Kidney (tissue), 14 donors: ENCODE measurements around the gene ABCC9. TPM values are rescaled to one million over a fixed set of nuclear protein-coding genes. Genes with fewer than 3 reads are reported as not detected.

Experiments
- DNase-seq, 5 donors: peaks; one replicate each; pipeline ENCODE4 v3.0.0-alpha.2; 2013 to 2020
- FAIRE-seq: peaks from 2 replicates; lab custom pipeline; 2012; peaks lifted over from hg19 to GRCh38; lab: Jason Lieb, UNC
- H3K27ac ChIP-seq, 2 donors: one replicate each; pipeline ENCODE4 v1.7.0; 2013; ENCODE audit warnings: low read depth in 2 of 2, low read length in 2 of 2, inconsistent platforms in 1 of 2
- H3K27me3 ChIP-seq: one replicate; pipeline ENCODE4 v1.7.1; 2013; ENCODE audit warnings: low read length, inconsistent platforms; ENCODE audit not compliant: control insufficient read depth, insufficient read depth
- H3K36me3 ChIP-seq, 3 donors: one replicate each; pipeline versions ENCODE4 v1.7.0 to v1.7.1; 2013; ENCODE audit warnings: low read length in 3 of 3, control low read depth in 1 of 3, inconsistent platforms in 1 of 3; ENCODE audit not compliant: insufficient read depth in 3 of 3, control insufficient read depth in 2 of 3
- H3K4me1 ChIP-seq, 3 donors: one replicate each; pipeline versions ENCODE4 v1.7.0 to v1.7.1; 2013; ENCODE audit warnings: low read length in 3 of 3, inconsistent platforms in 1 of 3, low read depth in 1 of 3; ENCODE audit not compliant: control insufficient read depth in 2 of 3, insufficient read depth in 2 of 3
- H3K4me3 ChIP-seq, 3 donors: one replicate each; pipeline versions ENCODE4 v1.7.0 to v1.8.1; 2013; ENCODE audit warnings: low read length in 3 of 3, control low read depth in 1 of 3, inconsistent platforms in 1 of 3
- H3K9ac ChIP-seq, 3 donors: one replicate each; pipeline versions ENCODE4 v1.7.0 to v1.7.1; 2013; ENCODE audit warnings: low read length in 3 of 3, control low read depth in 1 of 3, inconsistent platforms in 1 of 3
- H3K9me3 ChIP-seq, 3 donors: one replicate each; pipeline versions ENCODE4 v1.7.0 to v1.7.1; 2013; ENCODE audit warnings: low read length in 3 of 3, control low read depth in 1 of 3, inconsistent platforms in 1 of 3; ENCODE audit not compliant: control insufficient read depth in 2 of 3, insufficient read depth in 1 of 3
- intact Hi-C: fragments of 100-400 bp; cut with DNase I; formaldehyde crosslinking; loops from one replicate; pipeline ENCODE4 v1.11.1; 2022
- polyA plus RNA-seq: library from polyadenylated mRNA; stranded (reverse); fragments of 350-450 nt; fragmentation: Illumina TruSeq; extraction: RNeasy Lipid Tissue Mini Kit (QIAGEN cat#74804); gene quantifications from one replicate; pipeline ENCODE4 v1.2.3, GENCODE V29; 2014; ENCODE audit warnings: low read depth, low replicate concordance; ENCODE audit not compliant: insufficient read depth
- total RNA-seq: library from RNA; stranded (reverse); fragmentation: NEBNext Ultra II Directional; extraction: Animal tissue kit (Norgen Biotek cat#: 25700); gene quantifications from one replicate; pipeline ENCODE4 v1.2.1, GENCODE V29; 2021
- TF ChIP-seq, protein P1 (sequence below): IDR thresholded peaks from 3 replicates; pipeline ENCODE4 v1.5.1; 2012; ENCODE audit warnings: mild to moderate bottlenecking, moderate library complexity, borderline replicate concordance; ENCODE audit not compliant: insufficient read depth; ENCODE audit errors: extremely low read depth
- donor health status: control.
- donor health status: control.
- donor health status: control.
- donor health status: control.
- donor health status: control.
- donor health status: DM: yes; HTN: yes; CAD: no.
- donor health status: Normal renal cell carcinoma (clear cell type).

Gene ABCC9
- total and polyA plus RNA-seq, 2 donors from 2014 or later = 1.8 to 21.3 TPM

DNA sequence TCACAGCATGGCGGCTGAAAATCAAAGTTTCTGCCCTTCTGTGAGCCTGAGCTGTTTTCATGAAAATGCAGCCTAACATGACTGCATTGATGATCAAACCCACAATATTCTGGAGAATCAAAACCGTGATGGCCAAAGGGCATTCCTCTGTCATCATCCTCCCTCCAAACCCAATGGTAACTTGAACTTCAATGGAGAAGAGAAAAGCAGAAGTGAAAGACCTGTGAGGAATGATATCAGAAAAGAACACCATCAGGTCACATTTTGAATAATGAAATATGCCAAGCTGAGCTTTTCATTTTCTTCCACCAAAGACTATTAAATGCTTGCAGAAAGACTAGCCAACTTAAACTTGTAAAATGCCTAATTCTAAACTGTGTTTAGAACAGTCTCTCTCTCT lies 174.8 kb downstream of the ABCC9 start:
- no peak for DNase-seq
- Histone ChIP-seq H3K27ac (no peak overlapping the region), H3K36me3 (no peaks in the 10 kb centered on the region), H3K9me3 (no peaks in the 10 kb centered on the region), H3K9ac (no peak overlapping the region), H3K27me3 (no peaks in the 10 kb centered on the region), H3K4me3 (no peak overlapping the region), H3K4me1 (peaks cover 0 to 13% (median 0%) of the 10 kb centered on the region in 3 donors)
- intact Hi-C loops = no loop called here
- TF ChIP-seq, protein P1, sequence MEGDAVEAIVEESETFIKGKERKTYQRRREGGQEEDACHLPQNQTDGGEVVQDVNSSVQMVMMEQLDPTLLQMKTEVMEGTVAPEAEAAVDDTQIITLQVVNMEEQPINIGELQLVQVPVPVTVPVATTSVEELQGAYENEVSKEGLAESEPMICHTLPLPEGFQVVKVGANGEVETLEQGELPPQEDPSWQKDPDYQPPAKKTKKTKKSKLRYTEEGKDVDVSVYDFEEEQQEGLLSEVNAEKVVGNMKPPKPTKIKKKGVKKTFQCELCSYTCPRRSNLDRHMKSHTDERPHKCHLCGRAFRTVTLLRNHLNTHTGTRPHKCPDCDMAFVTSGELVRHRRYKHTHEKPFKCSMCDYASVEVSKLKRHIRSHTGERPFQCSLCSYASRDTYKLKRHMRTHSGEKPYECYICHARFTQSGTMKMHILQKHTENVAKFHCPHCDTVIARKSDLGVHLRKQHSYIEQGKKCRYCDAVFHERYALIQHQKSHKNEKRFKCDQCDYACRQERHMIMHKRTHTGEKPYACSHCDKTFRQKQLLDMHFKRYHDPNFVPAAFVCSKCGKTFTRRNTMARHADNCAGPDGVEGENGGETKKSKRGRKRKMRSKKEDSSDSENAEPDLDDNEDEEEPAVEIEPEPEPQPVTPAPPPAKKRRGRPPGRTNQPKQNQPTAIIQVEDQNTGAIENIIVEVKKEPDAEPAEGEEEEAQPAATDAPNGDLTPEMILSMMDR = no peak
- no peak for FAIRE-seq

DNA sequence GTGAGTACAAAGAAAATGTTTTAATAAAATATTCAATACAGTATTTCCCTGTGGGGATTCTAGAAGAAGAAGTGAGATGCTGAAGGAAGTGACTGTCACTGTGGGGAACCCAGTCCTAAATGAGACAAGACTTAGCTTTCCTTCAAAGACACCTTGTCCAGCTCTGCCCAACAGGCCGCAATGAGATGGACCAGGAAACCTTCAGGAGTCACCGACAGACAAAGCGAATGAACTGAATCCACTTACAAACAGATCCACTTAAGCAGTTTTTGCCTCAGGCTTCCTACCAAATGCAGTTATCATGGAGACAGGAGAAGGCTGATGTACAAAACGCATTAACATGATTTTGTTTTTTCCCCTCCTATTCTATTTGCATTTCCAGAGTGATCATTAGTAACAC lies 176.3 kb downstream of the ABCC9 start:
- peaks cover 0 to 13% (median 0%) of the 10 kb centered on the region in 3 donors for H3K4me1 ChIP-seq
- no peak overlapping the region for H3K27ac ChIP-seq
- DNase-seq (no peak), FAIRE-seq (no peak)
- no peaks in the 10 kb centered on the region for H3K9me3 ChIP-seq
- H3K36me3 ChIP-seq = no peaks in the 10 kb centered on the region
- no peaks in the 10 kb centered on the region for H3K27me3 ChIP-seq
- TF ChIP-seq, protein P1 = no peak
- no peak overlapping the region for H3K4me3 ChIP-seq
- no peak overlapping the region for H3K9ac ChIP-seq
- intact Hi-C loops = no loop called here

DNA sequence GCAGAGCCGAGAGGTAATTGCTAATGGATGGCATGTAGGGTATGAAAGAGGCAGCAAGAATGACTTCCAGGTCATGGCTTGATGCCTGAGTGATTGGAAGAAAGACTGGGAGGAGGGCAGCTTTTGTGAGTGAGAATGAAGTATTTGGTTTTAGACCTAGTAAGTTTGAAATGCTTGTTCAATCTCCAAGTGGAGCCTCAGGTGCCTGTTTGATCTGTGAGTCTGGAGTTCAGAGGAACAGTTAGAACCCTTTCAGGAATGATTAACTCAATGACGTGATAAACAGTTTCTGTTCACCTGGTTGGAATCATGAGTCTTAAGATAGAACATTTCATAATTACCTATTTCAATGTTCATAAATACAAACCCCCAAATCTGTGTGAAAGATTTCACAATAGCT lies 177.2 kb downstream of the ABCC9 start:
- Histone ChIP-seq H3K4me3 (no peak overlapping the region), H3K9ac (no peak overlapping the region), H3K9me3 (no peaks in the 10 kb centered on the region), H3K27ac (no peak overlapping the region), H3K27me3 (no peaks in the 10 kb centered on the region), H3K36me3 (no peaks in the 10 kb centered on the region), H3K4me1 (peaks cover 0 to 13% (median 0%) of the 10 kb centered on the region in 3 donors)
- TF ChIP-seq, protein P1 = no peak
- FAIRE-seq = no peak
- intact Hi-C loops = no loop called here
- DNase-seq = no peak

DNA sequence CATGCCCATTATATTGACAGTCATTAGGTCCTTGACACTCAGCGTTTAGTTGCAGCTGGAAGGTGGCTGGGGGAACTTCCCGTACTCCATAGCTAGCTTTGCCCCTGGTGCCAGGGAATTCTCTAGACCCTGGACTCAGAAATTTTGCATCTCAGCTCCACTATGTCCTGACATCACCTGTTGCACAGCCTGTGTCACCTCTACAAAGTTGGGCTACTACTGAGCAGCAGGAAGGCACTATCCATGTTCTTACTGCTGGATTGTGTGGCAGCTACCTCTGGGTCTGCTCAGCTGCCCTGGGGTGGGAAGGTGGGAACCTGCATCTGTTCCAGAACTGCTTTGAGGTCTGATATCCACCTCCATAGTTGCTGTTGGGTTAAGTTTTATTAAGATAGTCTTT lies 177.7 kb downstream of the ABCC9 start:
- no peaks in the 10 kb centered on the region for H3K36me3 ChIP-seq
- H3K9me3 ChIP-seq = no peaks in the 10 kb centered on the region
- no peaks in the 10 kb centered on the region for H3K27me3 ChIP-seq
- TF ChIP-seq, protein P1 = no peak
- H3K4me3 ChIP-seq = no peak overlapping the region
- no peak overlapping the region for H3K9ac ChIP-seq
- no peak overlapping the region for H3K27ac ChIP-seq
- FAIRE-seq (no peak), DNase-seq (no peak)
- intact Hi-C loops = no loop called here
- H3K4me1 ChIP-seq = peaks cover 0 to 13% (median 0%) of the 10 kb centered on the region in 3 donors
